ENCODE data around the gene RASA4.
"Not testable (repeated sequence)": the region's sequence is repeated elsewhere in the genome, so short reads cannot be mapped to it uniquely, and the experiment has no call there.

The RASA4 gene

GRCh38 chr7:102604431-102605145 lies 12.0 kb downstream of the RASA4 start:
- not testable (repeated sequence) for DNase-seq

- not testable (repeated sequence) for DNase-seq
Observed at GRCh38 chr7:102602317-102602716, 14.2 kb downstream of the RASA4 start.

- DNase-seq, result not testable (repeated sequence)
Observed at GRCh38 chr7:102599699-102600098, 16.9 kb downstream of the RASA4 start.

DNA sequence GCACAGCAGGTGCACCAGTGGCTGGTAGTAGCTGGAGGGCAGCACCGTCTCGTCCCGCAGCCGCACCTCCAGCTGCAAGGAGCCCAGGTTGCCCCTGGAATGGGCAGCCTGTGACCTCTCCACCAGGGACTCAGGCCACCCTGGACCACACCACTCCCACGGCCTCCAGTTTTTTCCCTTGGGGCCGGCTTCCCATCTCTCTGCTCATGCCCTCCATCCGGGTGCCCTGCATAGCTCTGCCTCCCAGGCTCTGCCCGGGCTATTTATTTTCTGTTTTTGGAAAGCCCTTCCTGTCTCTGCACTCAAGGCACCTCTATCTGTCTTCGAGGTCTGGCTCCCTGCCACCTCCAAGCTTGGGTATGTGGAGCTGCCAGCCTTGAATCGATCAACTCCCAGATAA lies 20.5 kb downstream of the RASA4 start:
- DNase-seq, result peak; percentile 1

- not testable (repeated sequence) for DNase-seq
Observed at GRCh38 chr7:102593637-102594334, 22.8 kb downstream of the RASA4 start.

DNA sequence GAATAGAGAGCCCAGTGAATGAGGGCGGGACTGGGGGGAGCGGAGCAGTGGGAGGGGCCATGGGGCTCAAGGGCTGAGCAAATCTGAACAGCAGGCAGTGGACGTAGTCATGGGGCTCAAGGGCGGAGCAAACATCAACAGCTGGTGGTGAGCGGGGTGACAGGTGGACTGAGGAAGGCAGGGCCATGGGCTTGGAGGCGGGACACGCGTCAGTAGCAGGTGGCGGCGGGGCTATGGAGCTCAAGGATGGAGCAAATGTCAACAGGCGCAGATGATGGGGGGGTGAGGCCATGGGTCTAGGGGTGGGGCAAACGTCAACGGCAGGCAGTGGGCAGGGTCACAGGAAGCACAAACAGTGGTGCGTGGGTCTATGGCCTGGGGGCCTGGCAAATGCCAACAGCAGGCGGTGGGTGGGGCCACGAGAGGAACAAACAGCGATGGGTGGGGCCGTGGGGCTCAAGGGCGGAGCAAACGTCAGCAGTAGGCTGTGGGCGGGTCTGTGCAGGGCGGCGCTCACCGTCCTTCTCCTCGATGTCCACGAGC lies 24.0 kb downstream of the RASA4 start:
- DNase-seq, result not testable (repeated sequence)

GRCh38 chr7:102589857-102590256 lies 26.7 kb downstream of the RASA4 start:
- DNase-seq, result not testable (repeated sequence)

DNA sequence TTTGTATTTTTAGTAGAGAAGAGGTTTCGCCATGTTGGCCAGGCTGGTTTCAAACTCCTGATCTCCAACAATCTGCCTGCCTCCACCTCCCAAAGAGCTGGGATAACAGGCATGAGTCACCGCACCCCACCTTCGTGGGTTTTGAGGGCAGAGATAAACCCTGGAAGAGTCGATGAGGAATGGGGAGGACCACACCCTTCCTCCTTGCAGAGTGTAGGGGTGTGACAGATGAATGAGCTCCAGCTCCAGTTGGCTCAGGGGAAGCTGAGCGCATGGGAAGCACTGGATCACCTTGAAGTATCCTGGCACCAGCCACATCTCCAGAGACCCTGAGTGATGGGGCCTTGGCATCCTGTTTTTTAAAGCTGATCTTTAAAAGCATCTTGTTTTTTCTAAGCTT lies 33.1 kb downstream of the RASA4 start:
- DNase-seq, result not testable (repeated sequence)

- not testable (repeated sequence) for DNase-seq
Observed at GRCh38 chr7:102581722-102582121, 34.8 kb downstream of the RASA4 start.

DNA sequence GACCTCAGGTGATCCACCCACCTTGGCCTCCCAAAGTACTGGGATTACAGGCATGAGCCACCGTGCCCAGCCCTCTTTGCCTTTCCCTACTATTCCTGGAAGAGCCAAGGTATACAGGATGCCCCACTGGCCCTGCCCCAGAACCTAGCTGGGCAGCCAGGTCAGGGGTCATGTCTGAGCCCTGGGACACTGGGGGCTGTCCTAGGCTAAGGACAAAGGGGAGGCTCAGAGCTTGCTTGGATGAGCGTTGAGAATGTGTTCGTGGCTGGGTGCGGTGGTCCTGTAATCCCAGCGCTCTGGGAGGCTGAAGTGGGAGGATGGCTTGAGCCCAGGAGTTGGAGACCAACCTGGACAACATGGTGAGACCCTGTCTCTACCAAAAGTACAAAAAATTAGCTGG lies 38.1 kb downstream of the RASA4 start:
- not testable (repeated sequence) for DNase-seq

DNA sequence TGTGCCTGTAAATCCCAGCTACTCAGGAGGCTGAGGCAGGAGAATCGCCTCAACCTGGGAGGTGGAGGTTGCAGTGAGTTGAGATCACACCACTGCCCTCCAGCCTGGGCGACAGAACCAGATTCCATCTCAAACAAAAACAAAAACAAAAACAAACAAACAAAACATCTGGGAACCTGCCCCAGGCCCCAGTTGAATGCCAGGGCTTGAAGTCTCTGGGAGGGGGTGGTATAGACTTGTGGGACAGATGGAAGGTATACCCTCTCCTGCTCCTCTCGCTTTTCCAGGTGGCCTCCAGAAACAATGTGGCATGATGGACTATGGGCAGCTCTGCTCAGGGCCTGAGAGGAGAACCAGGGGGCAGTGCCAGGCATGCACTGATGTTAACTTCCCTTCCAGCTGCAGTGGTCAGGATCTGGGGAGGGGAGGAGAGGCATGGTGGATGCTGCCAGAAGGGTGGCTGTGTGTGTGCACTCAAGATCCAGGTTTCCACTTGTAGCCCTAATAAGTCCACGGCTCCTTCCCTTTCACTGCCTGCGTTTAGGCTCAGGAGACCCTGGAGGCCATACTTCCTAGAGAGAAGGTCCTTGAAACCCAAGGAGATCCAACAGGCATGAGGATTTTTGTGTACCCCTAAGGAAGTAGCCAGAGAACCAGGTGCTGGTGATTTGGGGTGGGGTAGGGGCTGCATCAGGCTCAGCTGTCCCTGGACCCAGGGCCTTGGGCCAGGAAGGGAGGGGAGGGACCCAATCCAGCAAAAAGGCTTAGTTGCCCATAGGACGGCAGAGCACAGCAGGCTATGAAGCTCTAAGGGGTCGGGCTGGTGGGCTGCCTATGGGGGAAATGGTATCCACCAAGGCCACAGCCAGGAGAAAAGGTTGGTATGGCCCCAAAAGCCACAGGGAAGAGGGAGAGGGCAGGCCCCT lies 39.0 kb downstream of the RASA4 start:
- peak; percentile 15 for DNase-seq

- DNase-seq, result not testable (repeated sequence)
Observed at GRCh38 chr7:102576363-102576762, 40.2 kb downstream of the RASA4 start.

- DNase-seq, result not testable (repeated sequence)
Observed at GRCh38 chr7:102574607-102575006, 41.9 kb downstream of the RASA4 start.

DNA sequence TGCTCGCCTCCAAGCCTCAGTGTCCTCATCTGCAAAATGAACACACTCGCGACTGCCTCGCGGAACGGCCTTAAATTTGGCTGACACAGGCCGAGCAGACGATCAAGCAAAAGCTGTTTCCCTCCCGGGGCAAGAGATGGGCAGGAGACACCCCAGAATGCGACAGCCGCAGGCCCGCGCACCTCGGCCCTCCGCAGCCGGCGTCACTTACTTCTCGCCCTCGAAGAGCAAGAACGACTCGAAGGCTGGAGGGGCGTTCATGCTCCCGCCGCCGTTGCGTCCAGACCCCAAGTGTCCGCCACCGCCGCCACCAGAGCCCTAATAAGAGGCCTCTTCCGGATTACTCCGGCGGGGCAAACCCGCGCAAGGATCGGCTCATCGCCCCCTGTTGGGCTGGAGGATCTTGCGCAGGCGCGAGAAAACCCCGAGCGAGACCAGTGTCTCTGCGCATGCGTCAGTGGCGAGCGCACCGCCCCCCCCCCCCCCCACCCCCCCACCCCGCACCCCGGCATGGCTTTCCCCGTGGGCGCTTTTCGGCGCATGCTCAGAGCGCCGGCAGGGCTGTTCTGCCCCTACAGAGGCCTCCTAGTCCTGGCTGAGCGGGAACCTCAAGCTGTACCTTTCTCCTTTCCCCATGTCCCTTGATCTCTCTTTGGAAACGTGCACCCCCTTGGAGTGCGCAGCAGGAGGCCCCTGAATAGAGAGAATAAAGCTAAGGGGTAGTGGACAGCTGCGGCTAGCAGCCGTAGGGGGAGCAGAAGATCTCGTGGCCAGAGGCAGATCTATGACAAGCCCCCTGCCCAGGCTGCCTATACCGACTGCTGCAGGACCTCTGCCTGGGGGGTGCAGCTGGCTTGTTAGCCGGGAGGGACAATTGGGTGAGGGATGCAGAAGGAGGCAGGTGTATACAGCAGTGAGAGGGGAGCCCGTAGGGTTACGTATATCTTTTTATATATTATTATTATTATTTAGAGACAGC lies 44.0 kb downstream of the RASA4 start, which contains the start of gene POLR2J3:
Gene POLR2J3, minus strand, starts transcription at position 323 of the 979 bp plus-strand sequence. Its CDS starts 62 bp downstream, at position 261.
- DNase-seq, result peak; percentile 100

GRCh38 chr7:102568620-102569019 lies 47.9 kb downstream of the RASA4 start:
- not testable (repeated sequence) for DNase-seq

DNA sequence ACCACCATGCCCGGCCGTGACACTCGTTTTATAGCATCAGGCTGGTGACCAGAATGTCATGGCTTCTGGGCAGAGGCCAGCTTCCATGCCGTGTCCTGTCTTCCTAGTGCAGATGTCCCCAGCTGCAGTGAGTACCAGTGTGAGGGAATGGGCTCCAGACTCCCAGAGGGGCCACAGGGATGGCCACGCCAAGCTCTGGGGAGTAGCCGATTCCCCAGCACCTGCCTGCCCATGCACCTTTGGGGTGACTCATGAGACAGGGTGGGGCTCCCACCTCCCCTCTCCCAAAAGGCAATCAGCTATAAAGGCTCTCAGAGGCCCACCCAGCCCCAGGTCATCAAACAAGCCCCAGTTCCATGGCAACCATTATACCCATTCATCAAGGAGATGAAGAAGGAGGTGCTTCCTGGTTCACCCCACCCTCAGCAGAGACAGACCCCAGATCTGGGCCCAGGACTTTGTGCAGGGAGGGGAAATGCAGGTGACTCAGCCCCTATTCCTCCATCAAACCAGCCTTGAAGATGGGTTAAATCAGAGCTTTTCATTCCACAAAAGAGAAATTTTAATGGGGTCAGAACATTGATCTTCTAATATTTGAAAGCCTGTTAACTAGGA lies 65.6 kb downstream of the RASA4 start, which contains the start of gene SPDYE2:
Gene SPDYE2, plus strand, starts transcription at position 419 of the 615 bp plus-strand sequence. CDS start 2,030 bp downstream, outside the sequence.
- not testable (repeated sequence) for DNase-seq

DNA sequence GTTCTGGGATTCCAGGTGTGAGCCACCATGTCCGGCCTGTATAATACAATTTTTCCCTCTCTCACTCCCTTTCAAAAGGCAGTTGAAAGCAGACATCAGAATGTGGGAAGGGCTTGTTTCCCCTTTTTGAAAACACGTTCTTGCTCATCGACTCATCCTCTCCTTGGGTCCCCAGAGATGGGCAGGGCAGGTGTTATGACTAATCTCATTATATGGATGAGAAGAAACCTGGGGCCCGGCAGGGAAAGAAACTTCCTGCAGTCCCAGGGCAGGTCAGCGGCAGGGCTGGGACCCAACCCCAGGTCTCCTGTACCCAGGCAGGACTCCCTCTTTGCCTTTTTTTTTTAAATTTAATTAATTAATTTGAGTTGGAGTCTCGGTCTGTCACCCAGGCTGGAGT lies 70.2 kb downstream of the RASA4 start:
- DNase-seq, result not testable (repeated sequence)

GRCh38 chr7:102545288-102545687 lies 71.3 kb downstream of the RASA4 start:
- not testable (repeated sequence) for DNase-seq

- DNase-seq, result not testable (repeated sequence)
Observed at GRCh38 chr7:102544372-102544771, 72.2 kb downstream of the RASA4 start.

- not testable (repeated sequence) for DNase-seq
Observed at GRCh38 chr7:102543596-102543995, 73.0 kb downstream of the RASA4 start, which contains the start of gene UPK3BL2. UPK3BL2 (minus strand) TSS chr7:102543696; CDS start chr7:102543636, 60 bp downstream.

Data from left hindlimb (tissue), 1 donor.